Tibial nerve (tissue), 4 donors: Measurements from ENCODE around the gene MAN2B2.

Source experiments
- CTCF ChIP-seq, 5 experiments: fragments of 200-600 bp in 3 of 5; fragments of 450-650 bp in 2 of 5; sonication (generic) in 3 of 5; IDR thresholded peaks; one replicate each; pipeline ENCODE4 v1.5.1; 2016 to 2019; ENCODE audit warnings: antibody characterized with exemption in 5 of 5, mild to moderate bottlenecking in 3 of 5, moderate library complexity in 2 of 5
- EP300 ChIP-seq, 2 donors: sonication (generic); formaldehyde crosslinking; IDR thresholded peaks; one replicate each; pipeline ENCODE4 v1.6.1; 2017; ENCODE audit warnings: antibody characterized with exemption in 2 of 2, mild to moderate bottlenecking in 1 of 2
- POLR2A ChIP-seq, 2 donors: fragments of 450-650 bp; IDR thresholded peaks; one replicate each; pipeline ENCODE4 v1.6.1; 2017; ENCODE audit warnings: antibody characterized with exemption in 2 of 2, mild to moderate bottlenecking in 2 of 2, moderate library complexity in 2 of 2

- TF ChIP-seq EP300 (IDR thresholded peaks at IDR 0.05), result no peak
- no peak for TF ChIP-seq CTCF (IDR thresholded peaks at IDR 0.05)
- TF ChIP-seq POLR2A (IDR thresholded peaks at IDR 0.05), result no peak
Observed at GRCh38 chr4:6578221-6578620, 3.2 kb downstream of the MAN2B2 start.
